ENCODE results near the gene GUCY2F. TPM values are rescaled to one million over a fixed set of nuclear protein-coding genes. Genes with fewer than 3 reads are reported as not detected.

GUCY2F gene
- total RNA-seq, 1 donor from 2014 or later, result 0.39 TPM

- TF ChIP-seq CTCF (conservative IDR thresholded peaks at IDR 0.05), result no peak
- H3K27ac Mint-ChIP-seq, result no peak overlapping the region
- H3K9me3 Mint-ChIP-seq, result peaks cover 6% of the 10 kb centered on the region
- no peak for DNase-seq (ENCODE audit: extremely low spot score, unreplicated experiment)
- H3K36me3 Mint-ChIP-seq, result no peaks in the 10 kb centered on the region
- no peaks in the 10 kb centered on the region for H3K4me1 Mint-ChIP-seq (ENCODE audit: unreplicated experiment)
- H3K27me3 Mint-ChIP-seq, result no peaks in the 10 kb centered on the region
- H3K4me3 Mint-ChIP-seq, result no peak overlapping the region
Observed at GRCh38 chrX:109362101-109362500, 119.8 kb downstream of the GUCY2F start.

GRCh38 chrX:109360301-109360700, 121.6 kb downstream of the GUCY2F start:
- Mint-ChIP-seq H3K36me3 (no peaks in the 10 kb centered on the region), H3K4me1 (ENCODE audit: unreplicated experiment) (no peaks in the 10 kb centered on the region), H3K27ac (peak overlapping the region; percentile 32), H3K4me3 (peak overlapping the region; percentile 9), H3K9me3 (peaks cover 6% of the 10 kb centered on the region), H3K27me3 (no peaks in the 10 kb centered on the region)
- no peak for TF ChIP-seq CTCF (conservative IDR thresholded peaks at IDR 0.05)
- no peak for DNase-seq (ENCODE audit: extremely low spot score, unreplicated experiment)

GRCh38 chrX:109357706-109358105, 124.2 kb downstream of the GUCY2F start:
- no peak overlapping the region for H3K27ac Mint-ChIP-seq

GRCh38 chrX:109356684-109357083, 125.2 kb downstream of the GUCY2F start:
- Mint-ChIP-seq H3K4me1 (ENCODE audit: unreplicated experiment) (peaks cover 5% of the 10 kb centered on the region), H3K27ac (no peak overlapping the region), H3K27me3 (no peaks in the 10 kb centered on the region), H3K4me3 (no peak overlapping the region), H3K9me3 (peaks cover 6% of the 10 kb centered on the region), H3K36me3 (no peaks in the 10 kb centered on the region)
- TF ChIP-seq CTCF (conservative IDR thresholded peaks at IDR 0.05), result no peak
- no peak for DNase-seq (ENCODE audit: extremely low spot score, unreplicated experiment)

More at GRCh38 chrX:109357706-109358105, 124.2 kb downstream of the GUCY2F start:
- TF ChIP-seq CTCF (conservative IDR thresholded peaks at IDR 0.05), result no peak
- H3K4me1 Mint-ChIP-seq (ENCODE audit: unreplicated experiment), result no peaks in the 10 kb centered on the region
- no peaks in the 10 kb centered on the region for H3K36me3 Mint-ChIP-seq
- no peak overlapping the region for H3K4me3 Mint-ChIP-seq
- H3K9me3 Mint-ChIP-seq, result peaks cover 6% of the 10 kb centered on the region
- DNase-seq (ENCODE audit: extremely low spot score, unreplicated experiment), result no peak
- no peaks in the 10 kb centered on the region for H3K27me3 Mint-ChIP-seq

- no peak overlapping the region for H3K4me3 Mint-ChIP-seq
- TF ChIP-seq CTCF (conservative IDR thresholded peaks at IDR 0.05), result no peak
- no peaks in the 10 kb centered on the region for H3K9me3 Mint-ChIP-seq
- no peak overlapping the region for H3K27ac Mint-ChIP-seq
- DNase-seq (ENCODE audit: extremely low spot score, unreplicated experiment), result no peak
- H3K27me3 Mint-ChIP-seq, result no peaks in the 10 kb centered on the region
- H3K36me3 Mint-ChIP-seq, result no peaks in the 10 kb centered on the region
- peaks cover 22% of the 10 kb centered on the region for H3K4me1 Mint-ChIP-seq (ENCODE audit: unreplicated experiment)
Observed at GRCh38 chrX:109352066-109352588, 129.8 kb downstream of the GUCY2F start.

- no peak for DNase-seq (ENCODE audit: extremely low spot score, unreplicated experiment)
- Mint-ChIP-seq H3K27ac (no peak overlapping the region), H3K36me3 (no peaks in the 10 kb centered on the region), H3K9me3 (no peaks in the 10 kb centered on the region), H3K4me1 (ENCODE audit: unreplicated experiment) (peaks cover 22% of the 10 kb centered on the region), H3K4me3 (no peak overlapping the region), H3K27me3 (no peaks in the 10 kb centered on the region)
- TF ChIP-seq CTCF (conservative IDR thresholded peaks at IDR 0.05), result no peak
Observed at GRCh38 chrX:109351557-109351956, 130.3 kb downstream of the GUCY2F start.

Data from type B pancreatic cell (in vitro differentiated cells).